Neural progenitor cell (in vitro differentiated cells): ENCODE results near the gene BMP7. TPM values are rescaled to one million over a fixed set of nuclear protein-coding genes. Genes with fewer than 3 reads are reported as not detected.

Experiments used
- DNase-seq: peaks from one replicate; pipeline ENCODE4 v3.0.0-alpha.2; 2016; ENCODE audit warnings: low spot score
- H2AFZ ChIP-seq: fragments of 200-600 bp; sonication (generic); replicated peaks from 2 replicates; pipeline ENCODE4 v1.6.1; 2016; ENCODE audit warnings: antibody characterized with exemption
- H3F3A ChIP-seq: fragments of 200-600 bp; sonication (generic); 2 replicates; pipeline ENCODE4 v1.6.1; 2016; ENCODE audit warnings: antibody characterized with exemption, low read depth
- H3K27ac ChIP-seq: fragments of 200-600 bp; sonication (generic); 2 replicates; pipeline ENCODE4 v1.5.1; 2016; ENCODE audit warnings: mild to moderate bottlenecking
- H3K27me3 ChIP-seq: fragments of 200-600 bp; sonication (generic); 2 replicates; pipeline ENCODE4 v1.6.1; 2016; ENCODE audit warnings: mild to moderate bottlenecking, moderate library complexity
- H3K36me3 ChIP-seq: fragments of 200-600 bp; sonication (generic); 2 replicates; pipeline ENCODE4 v1.5.1; 2016
- H3K4me1 ChIP-seq: fragments of 200-600 bp; sonication (generic); 2 replicates; pipeline ENCODE4 v1.6.1; 2016; ENCODE audit warnings: mixed run types
- H3K4me2 ChIP-seq: fragments of 200-600 bp; sonication (generic); 2 replicates; pipeline ENCODE4 v1.6.1; 2016
- H3K4me3 ChIP-seq: fragments of 200-600 bp; sonication (generic); 2 replicates; pipeline ENCODE4 v1.5.1; 2016
- H3K79me2 ChIP-seq: fragments of 200-600 bp; sonication (generic); 2 replicates; pipeline ENCODE4 v1.6.1; 2016; ENCODE audit warnings: low read depth
- H3K9ac ChIP-seq: fragments of 200-600 bp; sonication (generic); 2 replicates; pipeline ENCODE4 v1.6.1; 2016
- H3K9me3 ChIP-seq: fragments of 200-600 bp; sonication (generic); 2 replicates; pipeline ENCODE4 v1.5.1; 2016; ENCODE audit warnings: low read depth
- H4K20me1 ChIP-seq: fragments of 200-600 bp; sonication (generic); 2 replicates; pipeline ENCODE4 v1.6.1; 2016; ENCODE audit warnings: low read depth
- H3K27ac Mint-ChIP-seq: 3 replicates; pipeline ENCODE4 v1.8.0; 2021; ENCODE audit warnings: mixed read lengths
- H3K27me3 Mint-ChIP-seq: 2 replicates; pipeline ENCODE4 v1.8.0; 2022; ENCODE audit warnings: low read depth, mild to moderate bottlenecking, inconsistent platforms, moderate library complexity, mixed read lengths; ENCODE audit not compliant: insufficient read depth
- H3K36me3 Mint-ChIP-seq: 3 replicates; pipeline ENCODE4 v1.8.0; 2021; ENCODE audit warnings: mixed read lengths
- H3K4me1 Mint-ChIP-seq: 3 replicates; pipeline ENCODE4 v1.8.0; 2021; ENCODE audit warnings: mixed read lengths
- H3K4me3 Mint-ChIP-seq: 3 replicates; pipeline ENCODE4 v1.8.0; 2021; ENCODE audit warnings: mild to moderate bottlenecking, moderate library complexity, mixed read lengths
- H3K9me3 Mint-ChIP-seq: 3 replicates; pipeline ENCODE4 v1.8.0; 2020; ENCODE audit warnings: mixed read lengths
- CTCF ChIP-seq: fragments of 200-600 bp; sonication (generic); IDR thresholded peaks from 2 replicates; pipeline ENCODE4 v1.5.1; 2017; ENCODE audit warnings: antibody characterized with exemption, mild to moderate bottlenecking
- EZH2 ChIP-seq: fragments of 200-600 bp; sonication (generic); IDR thresholded peaks from 2 replicates; pipeline ENCODE4 v1.6.1; 2017; ENCODE audit warnings: antibody characterized with exemption, mild to moderate bottlenecking, moderate library complexity
- EZH2phosphoT487 ChIP-seq: fragments of 200-600 bp; sonication (generic); IDR thresholded peaks from 2 replicates; pipeline ENCODE4 v1.6.1; 2017; ENCODE audit warnings: antibody characterized with exemption
- total RNA-seq: library from RNA; depleted of rRNA; stranded (reverse); fragments of >200 nt; gene quantifications from 2 replicates; pipeline ENCODE4 v1.2.3, GENCODE V29; 2015; ENCODE audit warnings: low replicate concordance

BMP7 gene
- total RNA-seq, 1 donor from 2014 or later = 11.2 TPM

- peaks cover 9% of the 10 kb centered on the region for H3K4me1 Mint-ChIP-seq
- H3K36me3 Mint-ChIP-seq = no peaks in the 10 kb centered on the region
Measured at GRCh38 chr20:57136734-57137133, 129.7 kb downstream of the BMP7 start.

GRCh38 chr20:57135875-57136274, 130.6 kb downstream of the BMP7 start:
- H3K9me3 ChIP-seq = no peaks in the 10 kb centered on the region
- peaks cover 10% of the 10 kb centered on the region for H3K27me3 Mint-ChIP-seq
- H2AFZ ChIP-seq = peak overlapping the region; percentile 72
- no peak overlapping the region for H3K4me2 ChIP-seq
- no peaks in the 10 kb centered on the region for H3K36me3 Mint-ChIP-seq
- peaks cover 9% of the 10 kb centered on the region for H3K4me1 Mint-ChIP-seq
- no peak overlapping the region for H3K9ac ChIP-seq
- H4K20me1 ChIP-seq = no peaks in the 10 kb centered on the region
- no peak overlapping the region for H3K27ac ChIP-seq
- no peaks in the 10 kb centered on the region for H3F3A ChIP-seq
- no peaks in the 10 kb centered on the region for H3K36me3 ChIP-seq
- DNase-seq = no peak
- no peak overlapping the region for H3K4me3 ChIP-seq
- H3K27ac Mint-ChIP-seq = peak overlapping the region; percentile 50
- no peaks in the 10 kb centered on the region for H3K79me2 ChIP-seq
- no peaks in the 10 kb centered on the region for H3K9me3 Mint-ChIP-seq
- TF ChIP-seq EZH2phosphoT487 (no peak), CTCF (no peak), EZH2 (no peak)
- H3K27me3 ChIP-seq = no peaks in the 10 kb centered on the region
- H3K4me1 ChIP-seq = no peaks in the 10 kb centered on the region
- no peak overlapping the region for H3K4me3 Mint-ChIP-seq

More at GRCh38 chr20:57136734-57137133, 129.7 kb downstream of the BMP7 start:
- no peaks in the 10 kb centered on the region for H3K36me3 ChIP-seq
- TF ChIP-seq EZH2phosphoT487 (no peak), EZH2 (no peak), CTCF (no peak)
- H3K4me3 Mint-ChIP-seq = peak overlapping the region; percentile 58
- no peaks in the 10 kb centered on the region for H3F3A ChIP-seq
- H4K20me1 ChIP-seq = no peaks in the 10 kb centered on the region
- DNase-seq = no peak
- H3K9me3 Mint-ChIP-seq = no peaks in the 10 kb centered on the region
- no peak overlapping the region for H3K9ac ChIP-seq
- H3K27ac ChIP-seq = no peak overlapping the region
- no peaks in the 10 kb centered on the region for H3K27me3 ChIP-seq
- no peak overlapping the region for H3K4me3 ChIP-seq
- no peaks in the 10 kb centered on the region for H3K9me3 ChIP-seq
- peaks cover 10% of the 10 kb centered on the region for H3K27me3 Mint-ChIP-seq
- no peaks in the 10 kb centered on the region for H3K79me2 ChIP-seq
- no peak overlapping the region for H2AFZ ChIP-seq
- H3K4me1 ChIP-seq = no peaks in the 10 kb centered on the region
- H3K4me2 ChIP-seq = no peak overlapping the region
- H3K27ac Mint-ChIP-seq = no peak overlapping the region

GRCh38 chr20:57134804-57135203, 131.6 kb downstream of the BMP7 start:
- no peak for DNase-seq
- H3K27me3 Mint-ChIP-seq = peaks cover 10% of the 10 kb centered on the region
- H3K4me1 Mint-ChIP-seq = peaks cover 11% of the 10 kb centered on the region
- H3K9ac ChIP-seq = no peak overlapping the region
- no peaks in the 10 kb centered on the region for H4K20me1 ChIP-seq
- H3K36me3 ChIP-seq = no peaks in the 10 kb centered on the region
- no peak overlapping the region for H2AFZ ChIP-seq
- peak overlapping the region; percentile 50 for H3K27ac Mint-ChIP-seq
- no peak overlapping the region for H3K4me3 Mint-ChIP-seq
- H3K27me3 ChIP-seq = no peaks in the 10 kb centered on the region
- no peak overlapping the region for H3K4me3 ChIP-seq
- no peaks in the 10 kb centered on the region for H3K36me3 Mint-ChIP-seq
- no peaks in the 10 kb centered on the region for H3K9me3 Mint-ChIP-seq
- H3K27ac ChIP-seq = no peak overlapping the region
- TF ChIP-seq EZH2 (no peak), CTCF (no peak), EZH2phosphoT487 (no peak)
- no peaks in the 10 kb centered on the region for H3K79me2 ChIP-seq
- no peaks in the 10 kb centered on the region for H3K9me3 ChIP-seq
- no peak overlapping the region for H3K4me2 ChIP-seq
- H3F3A ChIP-seq = no peaks in the 10 kb centered on the region
- no peaks in the 10 kb centered on the region for H3K4me1 ChIP-seq
